CD4-positive, alpha-beta T cell treated with Interleukin-12 subunit alpha and Interleukin-12 subunit beta, for 1 hour (primary cell): Measurements from ENCODE around the gene TBX4.
"Not testable (repeated sequence)": the region's sequence is repeated elsewhere in the genome, so short reads cannot be mapped to it uniquely, and the experiment has no call there.

Experiments used
- DNase-seq: peaks from one replicate; pipeline ENCODE4 v3.0.0-alpha.2; 2020

Gene TBX4

GRCh38 chr17:61502292-61502691 is 50.1 kb downstream of the TBX4 start:
- no peak for DNase-seq

- DNase-seq = no peak
Observed at GRCh38 chr17:61503961-61504360, 51.7 kb downstream of the TBX4 start.

- DNase-seq = no peak
Observed at GRCh38 chr17:61504697-61505096, 52.5 kb downstream of the TBX4 start.

GRCh38 chr17:61505846-61506627 is 53.8 kb downstream of the TBX4 start:
- no peak for DNase-seq

- no peak for DNase-seq
Observed at GRCh38 chr17:61507383-61508066, 55.3 kb downstream of the TBX4 start.

- no peak for DNase-seq
Observed at GRCh38 chr17:61508912-61509311, 56.7 kb downstream of the TBX4 start.

GRCh38 chr17:61509454-61509853 is 57.2 kb downstream of the TBX4 start:
- DNase-seq = not testable (repeated sequence)

- no peak for DNase-seq
Observed at GRCh38 chr17:61510237-61510636, 58.0 kb downstream of the TBX4 start.

GRCh38 chr17:61510991-61511390 is 58.8 kb downstream of the TBX4 start:
- DNase-seq = no peak

- DNase-seq = no peak
Observed at GRCh38 chr17:61511480-61512182, 59.4 kb downstream of the TBX4 start.

GRCh38 chr17:61514491-61514890 is 62.3 kb downstream of the TBX4 start:
- DNase-seq = no peak

GRCh38 chr17:61517265-61517664 is 65.0 kb downstream of the TBX4 start:
- DNase-seq = no peak

- no peak for DNase-seq
Observed at GRCh38 chr17:61517843-61518606, 65.8 kb downstream of the TBX4 start.

GRCh38 chr17:61519139-61519538 is 66.9 kb downstream of the TBX4 start:
- no peak for DNase-seq

GRCh38 chr17:61519754-61520440 is 67.7 kb downstream of the TBX4 start:
- DNase-seq = no peak

- DNase-seq = no peak
Observed at GRCh38 chr17:61520897-61521296, 68.7 kb downstream of the TBX4 start.

- no peak for DNase-seq
Observed at GRCh38 chr17:61522088-61522487, 69.9 kb downstream of the TBX4 start.

GRCh38 chr17:61524319-61524718 is 72.1 kb downstream of the TBX4 start:
- no peak for DNase-seq

GRCh38 chr17:61527441-61527840 is 75.2 kb downstream of the TBX4 start:
- not testable (repeated sequence) for DNase-seq

- DNase-seq = no peak
Observed at GRCh38 chr17:61528171-61528570, 75.9 kb downstream of the TBX4 start.

GRCh38 chr17:61531223-61531622 is 79.0 kb downstream of the TBX4 start:
- DNase-seq = no peak

- DNase-seq = no peak
Observed at GRCh38 chr17:61532826-61533225, 80.6 kb downstream of the TBX4 start.
